GM12878 (cell line): ENCODE data around the gene PRMT2. TPM values are rescaled to one million over a fixed set of nuclear protein-coding genes. Genes with fewer than 3 reads are reported as not detected.

Source experiments
- ATAC-seq: fragments of 200-7000 bp; cut with Tn5 transposase; 3 replicates; pipeline ENCODE4 v1.9.1; 2020; ENCODE audit warnings: mild to moderate bottlenecking, moderate library complexity
- BruUV-seq: library from RNA; stranded (reverse); fragments of 400-500 nt; replicated peaks from 2 replicates; lab custom pipeline; 2021; lab: Mats Ljungman, UMichigan
- CTCF ChIA-PET: fragments of 300-600 bp; sonication (Branson Sonifier 250); formaldehyde crosslinking; extraction: SDS; loops from one replicate; lab custom pipeline; 2021; ENCODE audit warnings: inconsistent platforms; lab: Yijun Ruan, JAX
- POLR2A ChIA-PET: fragments of 350-600 bp; formaldehyde crosslinking; extraction: SDS; loops from one replicate; lab custom pipeline; 2021; ENCODE audit warnings: inconsistent platforms; lab: Charles Lee
- RAD21 ChIA-PET: fragments of 300-600 bp; sonication (Branson Sonifier 250); formaldehyde crosslinking; loops from one replicate; lab custom pipeline; 2023; ENCODE audit warnings: antibody characterized with exemption; ENCODE audit not compliant: unreplicated experiment; lab: Charles Lee
- SMC1A ChIA-PET: fragments of 300-600 bp; sonication (Branson Sonifier 250); formaldehyde crosslinking; loops from one replicate; lab custom pipeline; 2023; ENCODE audit not compliant: unreplicated experiment, uncharacterized antibody; lab: Charles Lee
- DNase-seq: peaks from one replicate; pipeline ENCODE4 v3.0.0-alpha.2; 2011; ENCODE audit warnings: low read depth, low spot score
- FAIRE-seq: peaks from 3 replicates; lab custom pipeline; 2011; peaks lifted over from hg19 to GRCh38; lab: Jason Lieb, UNC
- H2AFZ ChIP-seq: 2 replicates; pipeline ENCODE4 v1.6.0; 2011; ENCODE audit warnings: low read depth, low read length, control low read depth; ENCODE audit not compliant: control insufficient read depth
- H3K27ac ChIP-seq: 2 replicates; pipeline ENCODE4 v1.5.1; 2011; ENCODE audit warnings: control low read depth; ENCODE audit not compliant: control insufficient read depth, insufficient read depth
- H3K27me3 ChIP-seq, 2 experiments: replicated peaks in 1 of 2; 2 replicates each; pipeline versions ENCODE4 v1.6.0 to v1.6.1; 2011; ENCODE audit warnings: low read length in 1 of 2; ENCODE audit not compliant: control insufficient read depth in 2 of 2, insufficient read depth in 2 of 2
- H3K36me3 ChIP-seq, 2 experiments: 2 replicates each; pipeline ENCODE4 v1.5.1; 2011; ENCODE audit warnings: low read length in 1 of 2; ENCODE audit not compliant: control insufficient read depth in 2 of 2, insufficient read depth in 2 of 2
- H3K4me1 ChIP-seq: 2 replicates; pipeline ENCODE4 v1.6.1; 2011; ENCODE audit warnings: mild to moderate bottlenecking, low read length, moderate library complexity, mixed read lengths; ENCODE audit not compliant: control insufficient read depth, insufficient read depth
- H3K4me2 ChIP-seq: 2 replicates; pipeline ENCODE4 v1.6.0; 2011; ENCODE audit warnings: control low read depth; ENCODE audit not compliant: control insufficient read depth, insufficient read depth
- H3K4me3 ChIP-seq: fragments of 200-600 bp; sonication (generic); 2 replicates; pipeline ENCODE4 v1.5.1; 2016
- H3K79me2 ChIP-seq: 2 replicates; pipeline ENCODE4 v1.6.0; 2011; ENCODE audit warnings: low read length; ENCODE audit not compliant: control insufficient read depth, insufficient read depth
- H3K9ac ChIP-seq: 2 replicates; pipeline ENCODE4 v1.8.0; 2011; ENCODE audit warnings: low read length, control low read depth, mixed read lengths; ENCODE audit not compliant: control insufficient read depth, insufficient read depth
- H3K9me3 ChIP-seq: replicated peaks from 3 replicates; pipeline ENCODE4 v1.5.1; 2011; ENCODE audit warnings: mild to moderate bottlenecking, low read length; ENCODE audit not compliant: control insufficient read depth, insufficient read depth
- H4K20me1 ChIP-seq: 2 replicates; pipeline ENCODE4 v1.6.0; 2011; ENCODE audit not compliant: control insufficient read depth, insufficient read depth
- ASH2L ChIP-seq: fragments of 300-600, 200-600 bp; sonication (generic); IDR thresholded peaks from 2 replicates; pipeline ENCODE4 v1.6.1; 2017; ENCODE audit warnings: low read depth, mild to moderate bottlenecking, borderline replicate concordance
- CBX3 ChIP-seq: fragments of 200-600 bp; sonication (generic); IDR thresholded peaks from 2 replicates; pipeline ENCODE4 v1.6.1; 2016; ENCODE audit warnings: low read depth, borderline replicate concordance
- HDAC6 ChIP-seq: fragments of 200-600 bp; sonication (generic); IDR thresholded peaks from one replicate; pipeline ENCODE4 v1.8.0; 2017; ENCODE audit warnings: antibody characterized with exemption; ENCODE audit not compliant: unreplicated experiment
- MYB ChIP-seq: fragments of 150-350 bp; IDR thresholded peaks from 2 replicates; pipeline ENCODE4 v1.6.1; 2014; ENCODE audit warnings: mild to moderate bottlenecking, low read depth, low read length, borderline replicate concordance
- MYC ChIP-seq: IDR thresholded peaks from 2 replicates; pipeline ENCODE4 v1.6.1; 2011; ENCODE audit warnings: mild to moderate bottlenecking, low read length, moderate library complexity, inconsistent platforms; ENCODE audit not compliant: insufficient read depth, insufficient replicate concordance, insufficient read length, severe bottlenecking
- PML ChIP-seq: IDR thresholded peaks from 2 replicates; pipeline ENCODE4 v1.6.1; 2012; ENCODE audit warnings: low read length, inconsistent platforms
- POLR2A ChIP-seq: IDR thresholded peaks from 2 replicates; pipeline ENCODE4 v1.6.1; 2011; ENCODE audit warnings: low read depth, mild to moderate bottlenecking, low read length
- POU2F2 ChIP-seq: IDR thresholded peaks from 3 replicates; pipeline ENCODE4 v1.6.1; 2011; ENCODE audit warnings: low read depth, mild to moderate bottlenecking, low read length, borderline replicate concordance
- RBBP5 ChIP-seq: fragments of 200-600 bp; sonication (generic); conservative IDR thresholded peaks from 2 replicates; pipeline ENCODE4 v1.6.1; 2016
- RCOR1 ChIP-seq: conservative IDR thresholded peaks from 2 replicates; pipeline ENCODE4 v1.6.1; 2012; ENCODE audit warnings: low read depth, low read length, improper control_type of control experiment
- SMAD1 ChIP-seq: fragments of 450-650 bp; IDR thresholded peaks from 2 replicates; pipeline ENCODE4 v1.6.1; 2018; ENCODE audit warnings: mild to moderate bottlenecking, low read depth; ENCODE audit not compliant: partially characterized antibody
- TCF3 ChIP-seq: IDR thresholded peaks from 2 replicates; pipeline ENCODE4 v1.6.1; 2012; ENCODE audit warnings: low read depth, mild to moderate bottlenecking, low read length, borderline replicate concordance; ENCODE audit not compliant: insufficient read depth
- TCF7 ChIP-seq: IDR thresholded peaks from 2 replicates; pipeline ENCODE4 v1.6.1; 2014; ENCODE audit warnings: antibody characterized with exemption, borderline replicate concordance
- YY1 ChIP-seq: IDR thresholded peaks from 2 replicates; pipeline ENCODE4 v1.6.1; 2011; ENCODE audit warnings: low read depth, mild to moderate bottlenecking, low read length
- ZNF24 ChIP-seq: fragments of 450-650 bp; IDR thresholded peaks from 2 replicates; pipeline ENCODE4 v1.6.1; 2017; ENCODE audit warnings: antibody characterized with exemption, mild to moderate bottlenecking
- ZNF622 ChIP-seq: fragments of 450-650 bp; IDR thresholded peaks from 2 replicates; pipeline ENCODE4 v1.6.1; 2017; ENCODE audit warnings: mild to moderate bottlenecking, inconsistent platforms
- ZSCAN29 ChIP-seq: fragments of 450-650 bp; IDR thresholded peaks from 2 replicates; pipeline ENCODE4 v1.6.1; 2017; ENCODE audit warnings: mild to moderate bottlenecking, moderate library complexity
- WGBS: methylation state at CpG from one replicate; pipeline ENCODE4 v1.1.6; 2016; ENCODE audit warnings: low lambda C conversion rate; ENCODE audit not compliant: insufficient replicate concordance, insufficient coverage; ENCODE audit errors: missing lambda C conversion rate; 5-methylcytosine and 5-hydroxymethylcytosine counted together
- in situ Hi-C: fragments of 300-500 bp; cut with MboI; formaldehyde crosslinking; loops from 9 replicates; pipeline ENCODE4 v1.14.3; 2018; ENCODE audit warnings: mixed read lengths
- intact Hi-C: fragments of 100-400 bp; cut with micrococcal nuclease; formaldehyde crosslinking; loops from one replicate; pipeline ENCODE4 v1.14.2; 2022; ENCODE audit not compliant: unreplicated experiment
- polyA plus RNA-seq, 11 experiments: library from polyadenylated mRNA; depleted of rRNA in 4 of 11; unstranded in 6 of 11; stranded (reverse) in 5 of 11; fragments of >200 nt; fragmentation: Nextera tagmentation in 4 of 11; fragmentation: Illumina TruSeq in 1 of 11; extraction: Ambion mirVana in 4 of 11; extraction: Trizol in 1 of 11; gene quantifications; 1 replicate in 1 of 11; 2 replicates in 10 of 11; pipeline versions ENCODE4 v1.2.1 to v1.2.3, GENCODE V29; 2011 to 2016; ENCODE audit warnings: inconsistent platforms in 2 of 11, missing spikeins in 2 of 11, low read depth in 1 of 11
- total RNA-seq, 4 experiments: library from RNA; depleted of rRNA in 3 of 4; stranded (reverse); fragments of >200 nt in 3 of 4; fragmentation: Illumina TruSeq in 1 of 4; extraction: Trizol in 1 of 4; gene quantifications; 2 replicates each; pipeline versions ENCODE4 v1.2.1 to v1.2.3, GENCODE V29; 2013 to 2021
- TF ChIP-seq, protein P1 (sequence below): fragments of 450-650 bp; IDR thresholded peaks from 2 replicates; pipeline ENCODE4 v1.6.1; 2017; ENCODE audit warnings: mild to moderate bottlenecking, moderate library complexity
- TF ChIP-seq, protein P2 (sequence below): fragments of 450-650 bp; IDR thresholded peaks from 2 replicates; pipeline ENCODE4 v1.6.1; 2017; ENCODE audit warnings: low read depth, mild to moderate bottlenecking, moderate library complexity

Gene PRMT2
- total and polyA plus RNA-seq, 10 of the 15 experiments (the other 5 are each of a cell fraction or from before 2014, with no cell fraction given) = 16.1 to 48.6 (median 36.2) TPM

GRCh38 chr21:46619846-46620245 is 15.6 kb upstream of the PRMT2 start:
- no peak overlapping the region for H3K4me3 ChIP-seq
- no peaks in the 10 kb centered on the region; the same call in 2 of the 3 replicates for H3K9me3 ChIP-seq
- no peak overlapping the region for H2AFZ ChIP-seq
- FAIRE-seq (no peak), DNase-seq (no peak), ATAC-seq (no peak)
- no peaks in the 10 kb centered on the region for H4K20me1 ChIP-seq
- peaks cover 7% of the 10 kb centered on the region for H3K4me1 ChIP-seq
- in situ Hi-C loops (no loop called here), intact Hi-C loops (no loop called here)
- H3K79me2 ChIP-seq = no peaks in the 10 kb centered on the region
- H3K9ac ChIP-seq = no peak overlapping the region
- no peaks in the 10 kb centered on the region; a peak in 1 of 4 replicates for H3K27me3 ChIP-seq
- no peaks in the 10 kb centered on the region for H3K36me3 ChIP-seq
- TF ChIP-seq ZNF24 (no peak), HDAC6 (no peak), TCF7 (no peak), ASH2L (no peak), MYB (no peak), RBBP5 (no peak), POU2F2 (no peak), RCOR1 (no peak), PML (no peak), MYC (no peak), YY1 (no peak), ZSCAN29 (no peak), ZNF622 (no peak), SMAD1 (no peak), TCF3 (no peak), POLR2A (no peak), CBX3 (no peak)
- TF ChIP-seq, protein P1, sequence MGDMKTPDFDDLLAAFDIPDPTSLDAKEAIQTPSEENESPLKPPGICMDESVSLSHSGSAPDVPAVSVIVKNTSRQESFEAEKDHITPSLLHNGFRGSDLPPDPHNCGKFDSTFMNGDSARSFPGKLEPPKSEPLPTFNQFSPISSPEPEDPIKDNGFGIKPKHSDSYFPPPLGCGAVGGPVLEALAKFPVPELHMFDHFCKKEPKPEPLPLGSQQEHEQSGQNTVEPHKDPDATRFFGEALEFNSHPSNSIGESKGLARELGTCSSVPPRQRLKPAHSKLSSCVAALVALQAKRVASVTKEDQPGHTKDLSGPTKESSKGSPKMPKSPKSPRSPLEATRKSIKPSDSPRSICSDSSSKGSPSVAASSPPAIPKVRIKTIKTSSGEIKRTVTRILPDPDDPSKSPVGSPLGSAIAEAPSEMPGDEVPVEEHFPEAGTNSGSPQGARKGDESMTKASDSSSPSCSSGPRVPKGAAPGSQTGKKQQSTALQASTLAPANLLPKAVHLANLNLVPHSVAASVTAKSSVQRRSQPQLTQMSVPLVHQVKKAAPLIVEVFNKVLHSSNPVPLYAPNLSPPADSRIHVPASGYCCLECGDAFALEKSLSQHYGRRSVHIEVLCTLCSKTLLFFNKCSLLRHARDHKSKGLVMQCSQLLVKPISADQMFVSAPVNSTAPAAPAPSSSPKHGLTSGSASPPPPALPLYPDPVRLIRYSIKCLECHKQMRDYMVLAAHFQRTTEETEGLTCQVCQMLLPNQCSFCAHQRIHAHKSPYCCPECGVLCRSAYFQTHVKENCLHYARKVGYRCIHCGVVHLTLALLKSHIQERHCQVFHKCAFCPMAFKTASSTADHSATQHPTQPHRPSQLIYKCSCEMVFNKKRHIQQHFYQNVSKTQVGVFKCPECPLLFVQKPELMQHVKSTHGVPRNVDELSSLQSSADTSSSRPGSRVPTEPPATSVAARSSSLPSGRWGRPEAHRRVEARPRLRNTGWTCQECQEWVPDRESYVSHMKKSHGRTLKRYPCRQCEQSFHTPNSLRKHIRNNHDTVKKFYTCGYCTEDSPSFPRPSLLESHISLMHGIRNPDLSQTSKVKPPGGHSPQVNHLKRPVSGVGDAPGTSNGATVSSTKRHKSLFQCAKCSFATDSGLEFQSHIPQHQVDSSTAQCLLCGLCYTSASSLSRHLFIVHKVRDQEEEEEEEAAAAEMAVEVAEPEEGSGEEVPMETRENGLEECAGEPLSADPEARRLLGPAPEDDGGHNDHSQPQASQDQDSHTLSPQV = no peak
- TF ChIP-seq, protein P2, sequence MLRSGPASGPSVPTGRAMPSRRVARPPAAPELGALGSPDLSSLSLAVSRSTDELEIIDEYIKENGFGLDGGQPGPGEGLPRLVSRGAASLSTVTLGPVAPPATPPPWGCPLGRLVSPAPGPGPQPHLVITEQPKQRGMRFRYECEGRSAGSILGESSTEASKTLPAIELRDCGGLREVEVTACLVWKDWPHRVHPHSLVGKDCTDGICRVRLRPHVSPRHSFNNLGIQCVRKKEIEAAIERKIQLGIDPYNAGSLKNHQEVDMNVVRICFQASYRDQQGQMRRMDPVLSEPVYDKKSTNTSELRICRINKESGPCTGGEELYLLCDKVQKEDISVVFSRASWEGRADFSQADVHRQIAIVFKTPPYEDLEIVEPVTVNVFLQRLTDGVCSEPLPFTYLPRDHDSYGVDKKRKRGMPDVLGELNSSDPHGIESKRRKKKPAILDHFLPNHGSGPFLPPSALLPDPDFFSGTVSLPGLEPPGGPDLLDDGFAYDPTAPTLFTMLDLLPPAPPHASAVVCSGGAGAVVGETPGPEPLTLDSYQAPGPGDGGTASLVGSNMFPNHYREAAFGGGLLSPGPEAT = no peak
- ChIA-PET POLR2A (interaction anchor here (1.0 to 1.1 kb wide), 2 partner anchors 11 to 14 kb away, joined by 3 read pairs; no protein-coding TSS in a partner anchor), CTCF (interaction anchor here (0.7 kb wide), 1 partner anchor 31 kb away, joined by 3 read pairs; no protein-coding TSS in a partner anchor), RAD21 (no interaction called here), SMC1A (interaction anchor here (0.6 to 2.4 kb wide), 3 partner anchors 11 to 15 kb away, joined by 3 to 20 read pairs (median 3); no protein-coding TSS in a partner anchor)
- WGBS = 85% methylated on average over 2 of the region's 2 CpGs
- H3K4me2 ChIP-seq = no peak overlapping the region
- no peak overlapping the region for H3K27ac ChIP-seq
- BruUV-seq = no TSS peak
